GM10266 (cell line): ENCODE results near the gene SOAT1.
"Not testable (repeated sequence)": the region's sequence is repeated elsewhere in the genome, so short reads cannot be mapped to it uniquely, and the experiment has no call there.

ENCODE experiments used
- DNase-seq: peaks from one replicate; pipeline ENCODE4 v3.0.0; 2012; ENCODE audit errors: extremely low spot score
- TF ChIP-seq, protein P1 (sequence below): IDR thresholded peaks from 2 replicates; pipeline ENCODE4 v1.5.1; 2012; ENCODE audit warnings: mild to moderate bottlenecking, low read depth; ENCODE audit not compliant: control insufficient read depth, insufficient read depth; ENCODE audit errors: missing control alignments

Gene SOAT1

DNA sequence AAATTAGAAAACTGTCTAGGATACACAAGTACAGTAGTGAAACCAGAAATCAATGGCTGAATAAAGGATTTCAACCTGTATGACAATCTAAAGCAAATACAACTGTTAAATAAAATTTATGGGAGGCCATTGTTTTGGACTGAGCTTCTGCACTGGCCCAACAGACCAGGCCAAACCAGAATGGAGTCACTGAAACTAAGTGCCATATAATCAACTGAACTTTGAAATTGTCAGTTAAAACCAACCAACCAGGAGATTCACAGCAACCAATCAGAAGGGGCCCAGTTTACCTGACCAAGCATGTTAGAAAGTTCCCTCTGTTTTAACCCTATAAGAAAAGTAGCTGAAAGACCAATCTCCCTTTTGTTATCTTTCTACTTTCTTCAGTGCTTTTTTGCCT, 30.5 kb upstream of the SOAT1 start:
- no peak for DNase-seq
- TF ChIP-seq, protein P1, sequence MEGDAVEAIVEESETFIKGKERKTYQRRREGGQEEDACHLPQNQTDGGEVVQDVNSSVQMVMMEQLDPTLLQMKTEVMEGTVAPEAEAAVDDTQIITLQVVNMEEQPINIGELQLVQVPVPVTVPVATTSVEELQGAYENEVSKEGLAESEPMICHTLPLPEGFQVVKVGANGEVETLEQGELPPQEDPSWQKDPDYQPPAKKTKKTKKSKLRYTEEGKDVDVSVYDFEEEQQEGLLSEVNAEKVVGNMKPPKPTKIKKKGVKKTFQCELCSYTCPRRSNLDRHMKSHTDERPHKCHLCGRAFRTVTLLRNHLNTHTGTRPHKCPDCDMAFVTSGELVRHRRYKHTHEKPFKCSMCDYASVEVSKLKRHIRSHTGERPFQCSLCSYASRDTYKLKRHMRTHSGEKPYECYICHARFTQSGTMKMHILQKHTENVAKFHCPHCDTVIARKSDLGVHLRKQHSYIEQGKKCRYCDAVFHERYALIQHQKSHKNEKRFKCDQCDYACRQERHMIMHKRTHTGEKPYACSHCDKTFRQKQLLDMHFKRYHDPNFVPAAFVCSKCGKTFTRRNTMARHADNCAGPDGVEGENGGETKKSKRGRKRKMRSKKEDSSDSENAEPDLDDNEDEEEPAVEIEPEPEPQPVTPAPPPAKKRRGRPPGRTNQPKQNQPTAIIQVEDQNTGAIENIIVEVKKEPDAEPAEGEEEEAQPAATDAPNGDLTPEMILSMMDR, result no peak

DNA sequence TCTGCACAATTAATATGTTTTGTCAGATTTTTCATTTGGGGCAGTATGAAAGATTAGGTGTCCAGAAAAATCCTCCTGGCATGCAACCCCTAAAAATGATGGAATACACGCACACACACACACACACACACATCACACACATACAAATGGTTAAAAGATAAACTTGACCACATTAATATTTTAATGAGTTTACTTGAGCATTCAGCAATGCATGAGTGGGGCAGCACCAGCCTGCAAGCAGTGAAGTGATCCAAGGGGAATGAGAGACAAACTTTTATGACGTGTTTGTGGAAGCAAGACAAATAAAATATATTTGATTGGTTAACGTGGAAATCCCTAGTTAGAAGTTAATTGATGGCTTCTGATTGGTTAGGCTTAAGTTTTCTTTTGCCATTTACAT, 29.1 kb upstream of the SOAT1 start:
- DNase-seq, result no peak
- TF ChIP-seq, protein P1, result no peak

DNA sequence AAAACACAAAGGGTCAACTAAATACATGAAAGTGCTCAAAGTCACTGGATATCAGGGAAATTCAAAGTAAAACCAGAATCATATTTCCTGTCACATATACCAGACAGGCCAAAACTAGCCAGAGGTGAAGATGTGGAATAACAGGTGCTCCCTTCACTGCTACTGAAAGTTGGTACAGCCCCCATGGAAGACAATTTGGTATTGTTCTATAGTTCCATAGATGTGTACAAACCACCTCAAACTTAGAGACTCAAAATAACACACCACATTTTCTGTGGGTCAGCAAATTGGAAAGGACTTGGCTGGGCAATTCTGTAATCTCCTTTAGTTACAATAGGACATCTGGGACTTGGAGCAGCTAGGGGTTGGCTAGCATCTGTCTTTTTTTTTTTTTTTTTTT, 24.5 kb upstream of the SOAT1 start:
- DNase-seq, result no peak
- TF ChIP-seq, protein P1, result no peak

DNA sequence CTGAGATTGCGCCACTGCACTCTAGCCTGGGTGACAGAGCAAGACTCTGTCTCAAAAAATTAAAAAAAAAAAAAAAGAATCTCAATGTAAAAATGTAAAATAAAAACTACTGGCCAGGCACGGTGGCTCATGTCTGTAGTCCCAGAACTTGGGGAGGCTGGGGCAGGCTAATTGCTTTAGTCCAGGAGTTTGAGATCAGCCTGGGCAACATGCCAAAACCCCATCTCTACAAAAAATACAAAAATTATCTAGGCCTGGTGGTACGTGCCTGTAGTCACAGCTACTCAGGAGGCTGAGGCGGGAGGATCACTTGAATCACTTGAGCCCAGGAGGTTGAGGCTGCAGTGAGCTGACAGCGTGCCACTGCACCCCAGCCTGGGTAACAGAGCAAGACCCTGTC, 19.2 kb upstream of the SOAT1 start:
- not testable (repeated sequence) for DNase-seq

DNA sequence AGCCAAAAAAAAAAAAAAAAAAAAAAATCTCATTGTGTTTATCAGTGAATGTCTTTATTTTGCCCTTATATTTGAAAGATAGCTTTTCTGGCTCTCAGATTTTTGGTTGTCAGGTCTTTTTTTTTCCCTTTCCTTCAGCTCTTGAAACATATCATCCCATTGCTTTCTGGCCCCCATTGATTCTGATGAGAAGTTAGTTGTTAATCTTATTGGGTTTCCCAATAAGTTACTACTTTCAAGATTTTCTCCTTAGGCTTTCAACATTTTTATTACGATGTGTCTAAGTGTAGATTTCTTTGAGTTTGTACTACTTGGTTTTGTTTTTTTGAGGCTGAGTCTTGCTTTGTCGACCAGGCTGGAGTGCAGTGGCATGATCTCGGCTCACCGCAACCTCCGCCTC, 14.7 kb upstream of the SOAT1 start:
- DNase-seq, result no peak
- TF ChIP-seq, protein P1, result no peak

DNA sequence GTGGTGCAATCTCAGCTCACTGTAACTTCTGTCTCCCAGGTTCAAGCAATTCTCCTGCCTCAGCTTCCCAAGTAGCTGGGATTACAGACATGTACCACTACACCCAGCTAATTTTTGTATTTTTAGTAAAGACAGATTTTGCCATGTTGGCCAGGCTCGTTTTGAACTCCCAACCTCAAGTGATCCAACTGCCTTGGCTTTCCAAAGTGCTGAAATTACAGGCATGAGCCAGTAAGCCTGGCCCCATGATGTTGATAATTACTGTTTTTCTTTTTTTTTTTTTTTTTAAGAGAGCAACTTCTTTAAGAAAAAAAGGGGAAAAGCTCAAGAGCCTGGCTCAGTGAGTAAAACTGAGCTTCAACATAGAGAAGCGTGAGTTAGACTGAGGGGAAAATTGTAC, 9.6 kb upstream of the SOAT1 start:
- TF ChIP-seq, protein P1, result no peak
- no peak for DNase-seq

DNA sequence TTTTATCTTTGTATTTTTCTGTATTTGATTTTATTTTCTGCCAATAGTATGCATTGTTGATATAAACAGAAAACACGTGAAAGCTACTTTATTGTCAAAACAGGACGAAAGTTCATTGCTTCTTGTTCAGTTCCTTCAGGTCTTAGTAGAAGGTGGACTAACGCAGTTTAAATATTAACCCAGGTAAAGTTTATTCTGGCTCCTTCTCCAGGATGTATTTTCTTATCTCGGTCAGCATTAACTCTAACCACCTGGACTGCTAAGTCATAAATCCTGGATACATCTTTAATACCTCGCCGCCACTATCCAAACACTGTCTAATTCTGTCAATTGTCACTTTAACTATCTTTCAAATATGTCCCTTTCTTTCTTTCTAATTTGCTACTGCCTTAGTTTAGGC, 5.7 kb upstream of the SOAT1 start:
- TF ChIP-seq, protein P1, result no peak

DNA sequence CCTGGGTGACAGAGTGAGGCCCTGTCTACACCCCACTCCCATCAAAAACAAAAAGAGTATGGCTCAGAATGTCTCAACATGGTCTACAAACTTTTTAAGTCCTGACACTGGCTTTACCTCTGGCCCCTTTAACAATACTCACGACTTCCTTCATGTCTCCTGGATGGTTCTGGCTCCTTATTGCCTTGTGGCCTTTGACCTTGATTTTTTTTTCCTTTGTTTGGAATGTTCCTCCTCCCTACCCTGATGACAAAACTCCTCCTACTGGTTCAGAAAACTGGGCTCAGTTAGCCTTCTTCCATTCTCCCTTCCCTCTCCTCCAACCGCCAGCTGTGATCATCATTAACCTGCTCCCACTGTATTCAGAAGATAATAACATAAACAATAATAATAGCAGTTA, 4.6 kb upstream of the SOAT1 start:
- TF ChIP-seq, protein P1, result no peak
- no peak for DNase-seq

More for the DNA sequence above, 5.7 kb upstream of the SOAT1 start:
- DNase-seq, result no peak
